MCF 10A (cell line): Measurements from ENCODE around the gene IFFO2. TPM values are rescaled to one million over a fixed set of nuclear protein-coding genes. Genes with fewer than 3 reads are reported as not detected.

Source experiments
- BruUV-seq: library from RNA; stranded (reverse); fragments of 400-500 nt; replicated peaks from 2 replicates; lab custom pipeline; 2021; lab: Mats Ljungman, UMichigan
- CTCF ChIA-PET: fragments of 300-600 bp; sonication (Branson Sonifier 250); formaldehyde crosslinking; extraction: SDS; loops from one replicate; lab custom pipeline; 2021; ENCODE audit warnings: antibody characterized with exemption, inconsistent platforms; lab: Yijun Ruan, JAX
- POLR2A ChIA-PET: fragments of 300-600, 350-650 bp; sonication (Branson Sonifier 250); formaldehyde crosslinking; extraction: SDS; loops from one replicate; lab custom pipeline; 2020; ENCODE audit warnings: antibody characterized with exemption, inconsistent platforms; lab: Yijun Ruan, JAX
- DNase-seq: peaks from one replicate; pipeline ENCODE4 v3.0.0-alpha.2; 2018; ENCODE audit not compliant: unreplicated experiment
- H3K27ac Mint-ChIP-seq: one replicate; pipeline ENCODE4 v1.8.0; 2022; ENCODE audit warnings: mild to moderate bottlenecking, low read depth, mixed read lengths; ENCODE audit not compliant: unreplicated experiment
- H3K27me3 Mint-ChIP-seq: one replicate; pipeline ENCODE4 v1.8.0; 2022; ENCODE audit warnings: mixed read lengths; ENCODE audit not compliant: insufficient read depth, unreplicated experiment
- H3K36me3 Mint-ChIP-seq: one replicate; pipeline ENCODE4 v1.8.0; 2022; ENCODE audit warnings: mild to moderate bottlenecking, moderate library complexity, mixed read lengths; ENCODE audit not compliant: insufficient read depth, unreplicated experiment
- H3K4me1 Mint-ChIP-seq: one replicate; pipeline ENCODE4 v1.8.0; 2022; ENCODE audit warnings: mixed read lengths; ENCODE audit not compliant: insufficient read depth, unreplicated experiment
- H3K4me3 Mint-ChIP-seq: one replicate; pipeline ENCODE4 v1.8.0; 2022; ENCODE audit warnings: mild to moderate bottlenecking, moderate library complexity, mixed read lengths; ENCODE audit not compliant: unreplicated experiment
- H3K9me3 Mint-ChIP-seq: one replicate; pipeline ENCODE4 v1.8.0; 2022; ENCODE audit warnings: mixed read lengths; ENCODE audit not compliant: unreplicated experiment
- CTCF ChIP-seq: fragments of 200-600 bp; IDR thresholded peaks from one replicate; pipeline ENCODE4 v1.8.0; 2022; ENCODE audit warnings: antibody characterized with exemption, mild to moderate bottlenecking; ENCODE audit not compliant: unreplicated experiment
- intact Hi-C: fragments of 100-400 bp; cut with micrococcal nuclease; formaldehyde crosslinking; loops from 2 replicates; pipeline ENCODE4 v1.14.1; 2022
- total RNA-seq: library from RNA; stranded (reverse); gene quantifications from 2 replicates; pipeline ENCODE4 v1.2.3, GENCODE V29; 2022

Gene IFFO2
- total RNA-seq, 1 experiment from 2014 or later: 21.0 TPM

GRCh38 chr1:18920931-18921330, 35.5 kb downstream of the IFFO2 start:
- H3K9me3 Mint-ChIP-seq: no peaks in the 10 kb centered on the region
- no peak for TF ChIP-seq CTCF
- intact Hi-C loops: no loop called here
- ChIA-PET CTCF (interaction anchor here (0.7 to 2.1 kb wide), 5 partner anchors 8 to 937 kb away, joined by 3 to 17 read pairs (median 3); no protein-coding TSS in a partner anchor), POLR2A (interaction anchor here (2.0 to 3.6 kb wide), 2 partner anchors 34 to 41 kb away, joined by 7 to 34 read pairs; partner anchors contain the start of gene IFFO2)
- H3K27ac Mint-ChIP-seq: no peak overlapping the region
- no peak overlapping the region for H3K4me3 Mint-ChIP-seq
- H3K36me3 Mint-ChIP-seq: peaks cover 20% of the 10 kb centered on the region
- no peaks in the 10 kb centered on the region for H3K27me3 Mint-ChIP-seq
- peaks cover 12% of the 10 kb centered on the region for H3K4me1 Mint-ChIP-seq
- no TSS peak for BruUV-seq
- no peak for DNase-seq

GRCh38 chr1:18919956-18920355, 36.5 kb downstream of the IFFO2 start:
- peaks cover 24% of the 10 kb centered on the region for H3K36me3 Mint-ChIP-seq
- intact Hi-C loops: no loop called here
- no peak for TF ChIP-seq CTCF
- H3K4me1 Mint-ChIP-seq: peaks cover 12% of the 10 kb centered on the region
- ChIA-PET CTCF (interaction anchor here (0.7 kb wide), 1 partner anchor 1150 kb away, joined by 3 read pairs; no protein-coding TSS in a partner anchor), POLR2A (no interaction called here)
- BruUV-seq: no TSS peak
- H3K4me3 Mint-ChIP-seq: no peak overlapping the region
- DNase-seq: no peak
- H3K27ac Mint-ChIP-seq: no peak overlapping the region
- H3K27me3 Mint-ChIP-seq: no peaks in the 10 kb centered on the region
- no peaks in the 10 kb centered on the region for H3K9me3 Mint-ChIP-seq

- DNase-seq: no peak
- ChIA-PET POLR2A (interaction anchor here (0.6 to 0.7 kb wide), 2 partner anchors 31 to 177 kb away, joined by 3 to 4 read pairs; no protein-coding TSS in a partner anchor), CTCF (no interaction called here)
- Mint-ChIP-seq H3K36me3 (peaks cover 23% of the 10 kb centered on the region), H3K4me3 (no peak overlapping the region), H3K27ac (no peak overlapping the region), H3K9me3 (no peaks in the 10 kb centered on the region), H3K27me3 (no peaks in the 10 kb centered on the region), H3K4me1 (peaks cover 12% of the 10 kb centered on the region)
- no TSS peak for BruUV-seq
- no peak for TF ChIP-seq CTCF
- intact Hi-C loops: no loop called here
Observed at GRCh38 chr1:18919197-18919905, 37.1 kb downstream of the IFFO2 start.

- no TSS peak for BruUV-seq
- no peaks in the 10 kb centered on the region for H3K27me3 Mint-ChIP-seq
- H3K4me3 Mint-ChIP-seq: no peak overlapping the region
- TF ChIP-seq CTCF: no peak
- intact Hi-C loops: no loop called here
- DNase-seq: no peak
- POLR2A ChIA-PET: interaction anchor here (0.6 kb wide), 1 partner anchor 177 kb away, joined by 4 read pairs; no protein-coding TSS in a partner anchor
- H3K27ac Mint-ChIP-seq: no peak overlapping the region
- peaks cover 26% of the 10 kb centered on the region for H3K36me3 Mint-ChIP-seq
- H3K4me1 Mint-ChIP-seq: peaks cover 12% of the 10 kb centered on the region
- CTCF ChIA-PET: no interaction called here
- no peaks in the 10 kb centered on the region for H3K9me3 Mint-ChIP-seq
Observed at GRCh38 chr1:18918417-18918816, 38.1 kb downstream of the IFFO2 start.
